Measurements from ENCODE around the gene FAM234B.

FAM234B gene

DNA sequence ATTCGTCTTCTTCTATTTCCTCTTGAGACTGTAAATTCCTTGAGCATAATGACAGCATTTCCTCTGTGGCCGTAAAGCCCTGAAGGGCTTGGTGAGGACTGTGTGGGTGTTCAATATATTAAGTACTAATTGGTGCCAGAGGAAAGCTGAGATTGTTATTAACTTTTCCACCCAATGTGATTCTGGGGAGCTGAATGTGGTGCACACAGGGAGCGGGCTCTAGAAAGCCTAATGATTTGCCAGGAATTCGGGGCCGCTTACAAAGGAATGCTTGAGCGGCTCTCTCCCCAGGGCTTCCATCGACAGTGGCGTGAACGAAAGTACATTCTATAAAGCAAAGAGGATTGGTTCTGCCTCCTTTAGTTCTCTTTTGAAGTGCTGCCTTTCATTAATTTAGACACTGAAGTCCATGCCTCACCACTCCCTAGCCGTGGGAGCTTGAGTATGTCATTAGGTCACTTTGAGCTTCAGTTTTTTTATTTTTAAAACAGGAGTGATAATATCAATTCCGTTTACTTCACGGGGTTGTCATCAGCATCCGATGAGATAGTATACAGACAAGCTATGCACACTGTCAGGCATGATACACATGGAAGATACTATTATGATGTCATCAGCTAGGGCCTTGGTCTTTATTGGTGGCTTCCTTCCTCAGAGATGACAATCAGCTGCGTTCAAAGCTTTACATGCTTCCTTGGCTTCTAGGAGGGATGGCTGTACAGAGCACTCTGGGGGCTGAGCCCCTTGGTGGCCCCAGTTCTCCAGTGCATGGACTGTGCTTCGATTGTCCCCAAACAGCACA lies 70.3 kb downstream of the FAM234B start:
- no peak for DNase-seq

DNA sequence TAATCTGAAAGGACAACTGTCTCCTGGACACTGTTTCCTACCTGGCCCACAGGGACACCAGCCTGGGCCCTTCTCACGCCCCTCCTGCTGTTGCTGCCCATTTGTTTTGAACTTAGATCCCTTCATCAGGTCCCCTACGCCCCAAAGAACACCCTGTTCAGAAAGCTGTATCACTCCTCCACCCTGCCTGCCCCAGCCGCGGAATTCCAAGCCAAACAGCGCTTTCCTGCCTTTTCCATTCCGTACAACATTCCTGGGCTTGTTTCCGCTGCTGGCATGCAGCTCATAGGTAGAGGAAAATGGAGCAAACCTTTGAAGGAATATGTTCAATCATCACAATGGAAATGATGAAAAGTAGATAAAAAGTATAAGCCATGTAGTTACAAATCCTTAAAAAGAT lies 72.1 kb downstream of the FAM234B start:
- no peak for DNase-seq

DNA sequence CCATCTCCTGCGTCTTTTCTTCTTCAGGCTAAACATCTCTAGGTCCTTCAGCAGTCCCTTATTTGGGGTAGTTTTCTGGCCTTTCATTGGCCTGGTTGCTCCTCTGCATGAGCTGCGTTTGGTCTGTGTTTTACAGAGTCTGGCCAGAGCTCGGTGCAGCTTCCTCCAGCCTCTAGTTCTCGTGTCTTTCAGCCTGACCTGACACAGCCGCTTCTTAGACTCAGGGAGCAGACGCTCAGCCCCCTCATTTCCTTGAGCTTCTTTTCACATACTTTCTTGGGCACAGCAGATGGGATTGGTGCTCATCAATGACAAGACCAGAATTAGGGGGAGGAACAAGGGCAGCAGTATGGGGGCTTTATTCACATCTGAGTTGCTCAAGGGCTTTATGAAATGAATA lies 72.8 kb downstream of the FAM234B start:
- no peak for DNase-seq

DNA sequence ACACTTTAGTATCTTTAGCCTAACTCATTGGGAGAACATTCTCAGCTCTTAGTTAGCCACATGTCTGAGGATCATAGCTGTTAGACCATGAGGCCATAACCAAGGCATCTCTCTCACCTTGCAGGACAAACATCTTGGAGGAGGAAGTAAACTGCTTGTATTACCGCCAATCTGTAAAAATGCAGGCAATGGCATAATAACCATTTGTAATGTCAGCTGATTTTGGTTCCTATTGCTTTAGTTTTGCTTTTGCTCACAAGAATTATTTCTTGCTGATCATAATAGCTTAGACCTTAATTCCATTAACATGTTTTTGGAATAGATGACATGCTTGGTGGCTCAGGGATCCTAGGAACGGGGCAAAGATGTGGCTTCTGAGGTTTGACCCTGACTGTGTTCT lies 75.6 kb downstream of the FAM234B start:
- no peak for DNase-seq

DNA sequence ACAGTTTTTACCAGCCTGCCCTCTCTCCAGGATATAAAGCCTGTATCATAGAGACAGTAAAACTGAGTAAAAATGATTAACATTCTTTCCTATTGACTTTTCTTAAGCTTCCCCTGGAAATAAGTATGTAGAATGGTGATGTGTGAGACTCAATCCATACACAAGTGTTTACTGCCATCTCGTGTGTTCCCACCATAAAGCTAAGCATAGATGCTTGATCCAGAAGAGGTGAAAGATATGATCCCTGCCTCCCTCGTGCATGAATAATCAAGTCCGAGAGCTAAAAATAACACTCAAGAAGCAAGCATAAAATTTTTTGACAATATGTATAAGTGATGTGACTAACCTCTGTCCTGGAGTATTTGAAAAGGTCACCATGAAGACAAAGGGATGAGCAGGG lies 76.2 kb downstream of the FAM234B start:
- DNase-seq: no peak

DNA sequence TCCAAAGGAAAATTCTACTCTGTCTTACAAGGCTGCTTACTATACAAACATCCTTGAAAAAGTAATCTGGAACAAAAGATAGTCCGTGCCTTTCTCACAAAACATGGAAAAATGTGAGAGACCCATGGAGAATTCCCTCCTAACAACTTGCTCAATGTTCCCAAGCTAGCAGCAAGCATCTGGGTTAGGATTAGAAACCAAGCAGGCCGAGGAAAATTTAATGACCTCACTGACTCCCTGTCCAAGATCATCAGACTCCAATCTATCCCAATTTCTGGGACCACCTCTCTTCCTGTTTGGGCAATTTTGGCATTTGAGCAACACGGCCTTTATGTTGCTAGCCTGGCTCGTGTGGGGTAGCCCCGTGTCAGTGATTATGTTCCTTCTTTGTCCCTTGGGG lies 77.4 kb downstream of the FAM234B start:
- no peak for DNase-seq

DNA sequence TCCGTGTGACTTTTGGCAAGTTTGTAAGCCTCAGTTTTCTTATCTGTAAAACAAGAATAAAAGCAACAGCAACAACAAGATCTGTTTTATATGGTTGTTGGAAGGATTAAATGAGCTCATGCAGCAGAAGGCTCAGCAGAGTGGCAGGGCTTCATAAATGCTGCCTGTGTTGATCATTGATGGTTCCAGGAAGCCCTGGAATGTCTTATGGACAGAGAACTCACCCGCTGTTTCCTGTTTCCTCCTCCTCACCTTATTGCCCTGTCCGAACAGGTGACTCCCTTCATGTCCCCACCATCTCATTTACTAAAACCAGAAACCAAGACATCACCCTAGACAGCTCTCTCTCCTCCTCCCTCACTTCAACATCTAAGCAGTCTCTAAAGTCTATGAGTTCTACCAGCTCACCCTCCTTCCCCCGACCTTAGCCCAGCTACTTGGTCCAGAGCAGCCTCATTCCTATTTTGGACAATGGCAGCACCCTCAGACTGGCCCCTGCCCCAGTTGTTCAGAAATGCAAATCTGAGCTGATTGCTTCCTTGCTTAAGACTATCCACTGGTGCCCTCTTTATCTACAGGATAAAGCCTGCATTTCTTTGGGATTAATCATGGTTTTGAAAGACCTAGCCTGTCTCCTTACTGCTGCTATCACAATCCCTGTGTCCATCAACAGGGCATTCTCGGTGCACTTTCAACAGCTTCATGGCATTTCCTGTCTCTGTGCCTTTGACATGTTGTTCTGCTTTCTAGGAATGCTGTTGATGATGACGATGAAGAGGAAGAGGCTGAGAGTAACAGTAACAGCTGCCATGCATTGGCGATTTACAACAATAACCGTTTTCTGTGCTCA lies 80.7 kb downstream of the FAM234B start:
- DNase-seq: no peak

DNA sequence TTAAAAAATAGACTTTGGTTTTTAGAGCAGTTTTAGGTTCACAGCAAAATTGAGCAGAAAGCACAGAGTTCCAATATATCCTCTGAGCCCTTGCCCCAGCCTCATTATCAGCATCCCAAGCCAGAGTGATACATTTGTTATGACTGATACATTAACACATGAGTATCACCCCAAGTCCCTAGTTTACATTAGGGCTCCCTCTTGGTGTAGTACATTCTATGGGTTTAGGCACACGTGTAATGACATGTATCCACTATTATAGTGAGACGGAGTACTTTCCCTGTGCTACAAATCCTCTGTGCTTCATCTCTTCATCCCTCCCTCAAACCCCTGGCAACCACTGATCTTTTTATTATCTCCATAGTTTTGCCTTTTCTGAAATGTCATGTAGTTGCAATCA lies 81.8 kb downstream of the FAM234B start:
- no peak for DNase-seq

DNA sequence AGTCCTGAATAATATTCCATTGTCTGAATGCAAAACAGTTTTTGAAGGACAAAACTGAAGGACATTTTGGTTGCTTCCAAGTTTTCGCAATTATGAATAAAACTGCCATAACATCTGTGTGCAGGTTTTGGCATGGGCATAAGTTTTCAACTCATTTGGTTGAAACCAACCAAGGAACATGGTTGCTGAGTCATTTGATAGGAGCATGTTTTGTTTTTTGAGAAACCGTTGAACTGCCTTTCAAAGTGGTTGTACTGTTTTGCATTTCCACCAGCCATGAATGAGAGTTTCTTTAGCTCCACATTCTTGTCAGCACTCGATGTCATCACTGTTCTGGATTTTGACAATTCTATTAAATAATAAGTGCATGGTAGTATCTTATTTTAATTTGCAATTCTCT lies 82.3 kb downstream of the FAM234B start:
- no peak for DNase-seq

DNA sequence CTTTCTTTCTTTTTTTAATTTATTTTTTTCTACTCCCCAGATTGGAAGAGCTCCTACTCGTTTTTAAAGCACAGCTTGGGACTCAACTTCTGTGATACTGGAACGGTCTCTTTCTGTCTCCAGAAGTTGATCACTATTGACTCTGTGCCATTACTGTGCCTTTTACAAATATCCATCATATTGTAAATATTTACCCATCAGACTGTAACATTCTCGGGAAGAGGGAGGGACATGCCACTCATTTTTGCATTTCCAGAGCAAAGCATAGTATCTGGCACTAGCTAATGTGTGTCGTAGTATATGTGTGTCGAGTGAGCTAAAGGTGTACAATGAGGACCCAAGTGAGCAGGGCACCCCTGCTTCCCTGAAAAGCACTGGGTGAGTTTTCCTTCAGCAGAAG lies 83.3 kb downstream of the FAM234B start:
- no peak for DNase-seq

DNA sequence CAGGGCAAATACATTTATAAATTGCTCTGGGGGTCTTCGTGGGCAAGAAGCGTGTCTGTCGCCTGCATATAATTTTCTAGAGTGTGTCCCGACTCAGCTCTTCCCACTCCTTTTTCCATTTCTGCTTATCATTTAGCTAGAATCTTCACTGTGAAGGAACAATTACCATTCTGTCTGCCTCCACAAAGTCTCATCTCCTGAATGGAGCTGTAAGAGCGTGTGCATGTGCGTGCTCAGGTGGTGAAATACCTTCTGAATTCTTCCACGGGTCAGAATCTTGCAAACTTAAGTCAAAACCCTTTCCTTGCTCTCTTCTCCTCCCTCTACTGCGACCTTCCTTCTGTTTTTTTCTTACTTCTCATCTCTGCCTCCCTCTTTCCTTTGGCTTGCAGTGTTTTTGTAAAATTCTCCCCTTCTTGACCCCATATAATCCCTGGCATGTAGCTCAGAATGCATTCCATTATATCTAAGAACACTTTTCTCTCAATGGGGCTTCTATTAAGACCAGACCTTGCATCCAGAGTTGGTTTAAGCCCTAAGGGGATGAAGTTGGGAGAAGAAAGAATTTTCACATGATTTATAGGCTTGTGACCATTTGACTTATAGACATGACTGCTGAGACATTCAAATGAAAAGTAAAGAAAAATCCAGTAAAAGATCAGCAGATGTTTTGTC lies 84.2 kb downstream of the FAM234B start:
- DNase-seq: peak in 1 of 51 donors; percentile 10

DNA sequence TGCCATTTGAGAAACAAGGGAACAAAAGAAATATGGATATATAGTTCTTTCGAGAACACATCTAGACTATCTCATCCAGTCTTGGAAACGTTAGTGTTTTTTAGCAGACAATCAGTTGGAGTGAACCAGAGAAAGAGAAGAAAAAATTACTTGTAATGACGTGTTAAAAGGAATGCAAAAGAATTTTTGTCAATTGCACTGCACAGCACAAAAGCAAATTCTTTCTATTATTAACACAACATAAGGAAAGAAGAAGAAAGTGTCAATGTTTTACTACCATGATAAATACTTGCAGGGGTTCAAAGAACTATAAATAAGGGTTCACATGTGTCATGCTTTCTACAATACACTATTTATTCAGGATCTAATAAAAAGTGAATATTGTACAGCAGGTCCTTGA lies 86.8 kb downstream of the FAM234B start:
- no peak for DNase-seq

Measured in hypothalamus (tissue), 51 donors.